Measurements from ENCODE around the gene TARM1.

DNA sequence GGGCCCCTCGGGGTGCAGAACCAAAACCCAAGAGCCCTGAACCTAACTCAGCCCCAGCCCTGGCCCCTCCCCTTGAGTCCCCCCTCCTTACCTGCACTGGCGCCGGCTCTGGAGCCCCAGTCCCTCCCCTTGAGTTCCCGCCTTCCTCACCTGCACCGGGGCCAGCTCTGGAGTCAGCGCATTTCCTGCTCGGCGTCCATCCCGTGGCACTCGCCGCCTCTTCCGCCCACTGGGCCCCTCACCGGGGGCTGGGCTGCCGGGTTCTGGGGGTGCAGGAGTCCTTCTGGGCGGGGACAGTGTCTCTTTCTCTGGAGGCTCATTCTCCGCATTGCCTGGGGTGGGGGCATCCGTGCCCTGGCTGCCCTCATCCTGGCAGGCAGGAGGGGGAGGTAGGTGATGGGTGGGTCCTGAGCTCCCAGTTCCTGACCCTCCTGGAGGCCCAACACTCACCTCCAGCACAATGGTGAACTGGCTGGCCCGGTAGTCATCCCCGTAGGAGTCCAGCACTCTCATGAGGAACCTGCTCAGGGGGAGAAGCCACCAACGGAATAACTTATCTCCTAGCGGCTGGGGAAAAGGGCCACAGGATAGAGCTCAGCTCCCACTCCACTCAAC, 26.8 kb upstream of the TARM1 start:
- TF ChIP-seq, protein P1, sequence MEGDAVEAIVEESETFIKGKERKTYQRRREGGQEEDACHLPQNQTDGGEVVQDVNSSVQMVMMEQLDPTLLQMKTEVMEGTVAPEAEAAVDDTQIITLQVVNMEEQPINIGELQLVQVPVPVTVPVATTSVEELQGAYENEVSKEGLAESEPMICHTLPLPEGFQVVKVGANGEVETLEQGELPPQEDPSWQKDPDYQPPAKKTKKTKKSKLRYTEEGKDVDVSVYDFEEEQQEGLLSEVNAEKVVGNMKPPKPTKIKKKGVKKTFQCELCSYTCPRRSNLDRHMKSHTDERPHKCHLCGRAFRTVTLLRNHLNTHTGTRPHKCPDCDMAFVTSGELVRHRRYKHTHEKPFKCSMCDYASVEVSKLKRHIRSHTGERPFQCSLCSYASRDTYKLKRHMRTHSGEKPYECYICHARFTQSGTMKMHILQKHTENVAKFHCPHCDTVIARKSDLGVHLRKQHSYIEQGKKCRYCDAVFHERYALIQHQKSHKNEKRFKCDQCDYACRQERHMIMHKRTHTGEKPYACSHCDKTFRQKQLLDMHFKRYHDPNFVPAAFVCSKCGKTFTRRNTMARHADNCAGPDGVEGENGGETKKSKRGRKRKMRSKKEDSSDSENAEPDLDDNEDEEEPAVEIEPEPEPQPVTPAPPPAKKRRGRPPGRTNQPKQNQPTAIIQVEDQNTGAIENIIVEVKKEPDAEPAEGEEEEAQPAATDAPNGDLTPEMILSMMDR (IDR thresholded peaks at IDR 0.05) = no peak
- TF ChIP-seq EZH2 (IDR thresholded peaks at IDR 0.05; ENCODE audit: borderline replicate concordance, insufficient read depth, low read depth, low read length, poor library complexity, severe bottlenecking) = no peak
